ENCODE results near the gene NTRK3. TPM values are rescaled to one million over a fixed set of nuclear protein-coding genes. Genes with fewer than 3 reads are reported as not detected.

The NTRK3 gene
- total RNA-seq, 6 experiments from 2014 or later = 0.02 TPM; not detected in 5

- Mint-ChIP-seq H3K4me3 (no peak overlapping the region), H3K9me3 (peaks cover 49% of the 10 kb centered on the region), H3K27me3 (ENCODE audit: insufficient read depth) (peaks cover 2% of the 10 kb centered on the region; the same call in 1 of the 2 replicates), H3K36me3 (ENCODE audit: low read depth) (no peaks in the 10 kb centered on the region), H3K27ac (no peak overlapping the region), H3K4me1 (ENCODE audit: low read depth) (no peaks in the 10 kb centered on the region)
- DNase-seq = no peak
- no peak for TF ChIP-seq CTCF (IDR thresholded peaks at IDR 0.05)
These were observed 111.5 kb downstream of the NTRK3 start for GRCh38 chr15:88144921-88145653.

GRCh38 chr15:88142121-88142520 lies 114.4 kb downstream of the NTRK3 start:
- no peaks in the 10 kb centered on the region for H3K4me1 Mint-ChIP-seq (ENCODE audit: low read depth)
- H3K36me3 Mint-ChIP-seq (ENCODE audit: low read depth) = peaks cover 3% of the 10 kb centered on the region; the same call in 1 of the 2 replicates
- no peak for DNase-seq
- H3K4me3 Mint-ChIP-seq = no peak overlapping the region
- peaks cover 54% of the 10 kb centered on the region for H3K9me3 Mint-ChIP-seq
- H3K27ac Mint-ChIP-seq = no peak overlapping the region
- H3K27me3 Mint-ChIP-seq (ENCODE audit: insufficient read depth) = peaks cover 2% of the 10 kb centered on the region; the same call in 1 of the 2 replicates
- no peak for TF ChIP-seq CTCF (IDR thresholded peaks at IDR 0.05)

GRCh38 chr15:88141269-88141889 lies 115.2 kb downstream of the NTRK3 start:
- no peak for TF ChIP-seq CTCF (IDR thresholded peaks at IDR 0.05)
- no peak for DNase-seq
- Mint-ChIP-seq H3K9me3 (peaks cover 61% of the 10 kb centered on the region), H3K4me3 (no peak overlapping the region), H3K36me3 (ENCODE audit: low read depth) (peaks cover 7% of the 10 kb centered on the region; the same call in 1 of the 2 replicates), H3K4me1 (ENCODE audit: low read depth) (no peaks in the 10 kb centered on the region), H3K27ac (no peak overlapping the region), H3K27me3 (ENCODE audit: insufficient read depth) (peaks cover 2% of the 10 kb centered on the region; the same call in 1 of the 2 replicates)

GRCh38 chr15:88140398-88140797 lies 116.1 kb downstream of the NTRK3 start:
- Mint-ChIP-seq H3K36me3 (ENCODE audit: low read depth) (peaks cover 7% of the 10 kb centered on the region; the same call in 1 of the 2 replicates), H3K4me1 (ENCODE audit: low read depth) (no peaks in the 10 kb centered on the region), H3K9me3 (peaks cover 67% of the 10 kb centered on the region), H3K27me3 (ENCODE audit: insufficient read depth) (peaks cover under 1% of the 10 kb centered on the region; the same call in 1 of the 2 replicates), H3K4me3 (no peak overlapping the region), H3K27ac (no peak overlapping the region)
- TF ChIP-seq CTCF (IDR thresholded peaks at IDR 0.05) = no peak
- DNase-seq = no peak

GRCh38 chr15:88139936-88140335 lies 116.6 kb downstream of the NTRK3 start:
- Mint-ChIP-seq H3K9me3 (peaks cover 66% of the 10 kb centered on the region), H3K4me3 (no peak overlapping the region), H3K4me1 (ENCODE audit: low read depth) (no peaks in the 10 kb centered on the region), H3K36me3 (ENCODE audit: low read depth) (peaks cover 7% of the 10 kb centered on the region; the same call in 1 of the 2 replicates), H3K27me3 (ENCODE audit: insufficient read depth) (no peaks in the 10 kb centered on the region), H3K27ac (no peak overlapping the region)
- DNase-seq = no peak
- TF ChIP-seq CTCF (IDR thresholded peaks at IDR 0.05) = no peak

Measured in HFFc6 (cell line).